Liver (tissue), 9 donors: ENCODE measurements around the gene SYT13. TPM values are rescaled to one million over a fixed set of nuclear protein-coding genes. Genes with fewer than 3 reads are reported as not detected.

Experiments used
- DNase-seq: peaks from one replicate; pipeline ENCODE4 v3.0.0-alpha.2; 2017; ENCODE audit warnings: low spot score
- H3K27ac ChIP-seq, 2 donors: one replicate each; pipeline ENCODE4 v1.7.0; 2013; ENCODE audit warnings: inconsistent platforms in 2 of 2, low read length in 2 of 2, control low read depth in 1 of 2, low read depth in 1 of 2, mild to moderate bottlenecking in 1 of 2
- H3K27me3 ChIP-seq, 4 donors: one replicate each; pipeline versions ENCODE4 v1.6.1 to v1.7.0; 2013; ENCODE audit warnings: low read length in 3 of 4, inconsistent platforms in 1 of 4, mild to moderate bottlenecking in 1 of 4, moderate library complexity in 1 of 4; ENCODE audit not compliant: control insufficient read depth in 4 of 4, insufficient read depth in 4 of 4
- H3K36me3 ChIP-seq, 4 donors: one replicate each; pipeline versions ENCODE4 v1.6.1 to v1.7.0; 2013; ENCODE audit warnings: low read length in 3 of 4, mild to moderate bottlenecking in 3 of 4, low read depth in 1 of 4, moderate library complexity in 1 of 4; ENCODE audit not compliant: control insufficient read depth in 4 of 4, insufficient read depth in 3 of 4
- H3K4me1 ChIP-seq, 4 donors: one replicate each; pipeline versions ENCODE4 v1.6.1 to v1.7.0; 2013; ENCODE audit warnings: low read length in 3 of 4, mild to moderate bottlenecking in 3 of 4, moderate library complexity in 1 of 4; ENCODE audit not compliant: control insufficient read depth in 4 of 4, insufficient read depth in 4 of 4
- H3K4me3 ChIP-seq, 3 donors: one replicate each; pipeline versions ENCODE4 v1.6.1 to v1.7.0; 2013; ENCODE audit warnings: low read length in 3 of 3, control low read depth in 1 of 3, low read depth in 1 of 3, mild to moderate bottlenecking in 1 of 3
- H3K9ac ChIP-seq, 2 donors: one replicate each; pipeline ENCODE4 v1.7.0; 2013; ENCODE audit warnings: low read length in 2 of 2, mild to moderate bottlenecking in 2 of 2, moderate library complexity in 2 of 2, control low read depth in 1 of 2, low read depth in 1 of 2
- H3K9me3 ChIP-seq, 4 donors: one replicate each; pipeline versions ENCODE4 v1.6.1 to v1.7.0; 2013; ENCODE audit warnings: low read length in 3 of 4; ENCODE audit not compliant: control insufficient read depth in 4 of 4
- ATF3 ChIP-seq: IDR thresholded peaks from 2 replicates; pipeline ENCODE4 v1.6.1; 2016; ENCODE audit warnings: antibody characterized with exemption
- EGR1 ChIP-seq, 2 donors: IDR thresholded peaks; 2 replicates each; pipeline ENCODE4 v1.6.1; 2016 to 2018; ENCODE audit warnings: antibody characterized with exemption in 2 of 2, low read depth in 2 of 2
- FOXA1 ChIP-seq: IDR thresholded peaks from 2 replicates; pipeline ENCODE4 v1.6.1; 2016; ENCODE audit warnings: antibody characterized with exemption
- FOXA2 ChIP-seq: IDR thresholded peaks from 2 replicates; pipeline ENCODE4 v1.6.1; 2016; ENCODE audit warnings: antibody characterized with exemption
- GABPA ChIP-seq, 2 donors: IDR thresholded peaks in 1 of 2; conservative IDR thresholded peaks in 1 of 2; 2 replicates each; pipeline ENCODE4 v1.6.1; 2016; ENCODE audit warnings: antibody characterized with exemption in 2 of 2, mild to moderate bottlenecking in 1 of 2, moderate library complexity in 1 of 2
- HNF4A ChIP-seq, 2 donors: conservative IDR thresholded peaks; 2 replicates each; pipeline ENCODE4 v1.6.1; 2016; ENCODE audit warnings: antibody characterized with exemption in 2 of 2, mild to moderate bottlenecking in 2 of 2
- RAD21 ChIP-seq, 2 donors: IDR thresholded peaks; 2 replicates each; pipeline ENCODE4 v1.6.1; 2016; ENCODE audit warnings: antibody characterized with exemption in 2 of 2, mild to moderate bottlenecking in 2 of 2
- RXRA ChIP-seq, 2 donors: IDR thresholded peaks; 2 replicates each; pipeline ENCODE4 v1.6.1; 2017 to 2018; ENCODE audit warnings: antibody characterized with exemption in 2 of 2, mild to moderate bottlenecking in 1 of 2
- WGBS: extraction: QIAGEN DNeasy Blood & Tissue Kit; methylation state at CpG from one replicate; pipeline ENCODE4 v1.1.7; 2013; 5-methylcytosine and 5-hydroxymethylcytosine counted together
- polyA plus RNA-seq, 2 donors: library from polyadenylated mRNA; stranded (reverse) in 1 of 2; unstranded in 1 of 2; fragments of 200-250 nt in 1 of 2; fragments of >200 nt in 1 of 2; fragmentation: Nextera tagmentation in 1 of 2; extraction: Ambion mirVana in 1 of 2; gene quantifications; one replicate each; pipeline versions ENCODE4 v1.2.1 to v1.2.3, GENCODE V29; 2013 to 2015
- total RNA-seq, 2 donors: library from RNA; depleted of rRNA; stranded (reverse); fragments of >200 nt; gene quantifications; one replicate each; pipeline ENCODE4 v1.2.3, GENCODE V29; 2014
- TF ChIP-seq, protein P1 (sequence below): IDR thresholded peaks from 2 replicates; pipeline ENCODE4 v1.6.1; 2016; ENCODE audit warnings: antibody characterized with exemption
- TF ChIP-seq, protein P2 (sequence below): IDR thresholded peaks from 2 replicates; pipeline ENCODE4 v1.6.1; 2016; ENCODE audit warnings: antibody characterized with exemption, mild to moderate bottlenecking
- TF ChIP-seq, protein P3 (sequence below): fragments of 150-350 bp; IDR thresholded peaks from 2 replicates; pipeline ENCODE4 v1.5.1; 2017; ENCODE audit warnings: improper control_type of control experiment, low read depth, low read length; ENCODE audit not compliant: missing input control
- donor health status: healthy.
- donor health status: healthy.
- donor health status: healthy.
- donor health status: healthy.
- donor health status: healthy.

The SYT13 gene
- total and polyA plus RNA-seq, 4 donors, result 0.05 to 0.33 (median 0.14) TPM

DNA sequence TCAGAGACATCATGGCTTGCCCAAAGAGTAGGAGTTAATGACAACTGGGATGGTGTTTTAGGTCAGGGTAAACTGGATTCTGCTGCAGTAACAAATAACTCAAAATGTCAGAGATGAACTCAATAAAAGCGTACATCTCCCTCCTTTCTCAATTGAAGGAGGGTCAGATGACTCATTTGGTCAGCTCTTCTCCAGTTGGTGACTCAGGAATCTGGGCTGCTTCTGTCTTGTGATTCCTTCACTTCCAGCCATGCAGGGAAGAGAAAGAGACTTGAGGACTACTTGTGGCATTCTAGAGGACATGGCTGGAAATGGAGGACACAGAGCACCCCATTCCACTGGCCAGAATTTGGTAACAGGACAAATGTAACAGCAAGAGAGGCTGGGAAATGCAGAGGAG, 3.2 kb upstream of the SYT13 start:
- Histone ChIP-seq H3K27me3 (peaks cover 0 to 26% (median 6%) of the 10 kb centered on the region in 4 donors), H3K4me1 (peaks cover 0 to 4% (median 2%) of the 10 kb centered on the region in 4 donors), H3K9ac (no peak overlapping the region), H3K9me3 (peaks cover 0 to 3% (median 1%) of the 10 kb centered on the region in 4 donors), H3K4me3 (no peak overlapping the region), H3K36me3 (no peaks in the 10 kb centered on the region), H3K27ac (no peak overlapping the region)
- no peak for TF ChIP-seq FOXA2
- TF ChIP-seq, protein P1, sequence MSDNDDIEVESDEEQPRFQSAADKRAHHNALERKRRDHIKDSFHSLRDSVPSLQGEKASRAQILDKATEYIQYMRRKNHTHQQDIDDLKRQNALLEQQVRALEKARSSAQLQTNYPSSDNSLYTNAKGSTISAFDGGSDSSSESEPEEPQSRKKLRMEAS, result no peak
- no peak for TF ChIP-seq HNF4A (conservative IDR thresholded peaks at IDR 0.05)
- TF ChIP-seq GABPA (IDR thresholded peaks at IDR 0.05 in 1 of 2, conservative IDR thresholded peaks at IDR 0.05 in 1 of 2), result no peak
- TF ChIP-seq, protein P2, sequence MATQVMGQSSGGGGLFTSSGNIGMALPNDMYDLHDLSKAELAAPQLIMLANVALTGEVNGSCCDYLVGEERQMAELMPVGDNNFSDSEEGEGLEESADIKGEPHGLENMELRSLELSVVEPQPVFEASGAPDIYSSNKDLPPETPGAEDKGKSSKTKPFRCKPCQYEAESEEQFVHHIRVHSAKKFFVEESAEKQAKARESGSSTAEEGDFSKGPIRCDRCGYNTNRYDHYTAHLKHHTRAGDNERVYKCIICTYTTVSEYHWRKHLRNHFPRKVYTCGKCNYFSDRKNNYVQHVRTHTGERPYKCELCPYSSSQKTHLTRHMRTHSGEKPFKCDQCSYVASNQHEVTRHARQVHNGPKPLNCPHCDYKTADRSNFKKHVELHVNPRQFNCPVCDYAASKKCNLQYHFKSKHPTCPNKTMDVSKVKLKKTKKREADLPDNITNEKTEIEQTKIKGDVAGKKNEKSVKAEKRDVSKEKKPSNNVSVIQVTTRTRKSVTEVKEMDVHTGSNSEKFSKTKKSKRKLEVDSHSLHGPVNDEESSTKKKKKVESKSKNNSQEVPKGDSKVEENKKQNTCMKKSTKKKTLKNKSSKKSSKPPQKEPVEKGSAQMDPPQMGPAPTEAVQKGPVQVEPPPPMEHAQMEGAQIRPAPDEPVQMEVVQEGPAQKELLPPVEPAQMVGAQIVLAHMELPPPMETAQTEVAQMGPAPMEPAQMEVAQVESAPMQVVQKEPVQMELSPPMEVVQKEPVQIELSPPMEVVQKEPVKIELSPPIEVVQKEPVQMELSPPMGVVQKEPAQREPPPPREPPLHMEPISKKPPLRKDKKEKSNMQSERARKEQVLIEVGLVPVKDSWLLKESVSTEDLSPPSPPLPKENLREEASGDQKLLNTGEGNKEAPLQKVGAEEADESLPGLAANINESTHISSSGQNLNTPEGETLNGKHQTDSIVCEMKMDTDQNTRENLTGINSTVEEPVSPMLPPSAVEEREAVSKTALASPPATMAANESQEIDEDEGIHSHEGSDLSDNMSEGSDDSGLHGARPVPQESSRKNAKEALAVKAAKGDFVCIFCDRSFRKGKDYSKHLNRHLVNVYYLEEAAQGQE, result no peak
- TF ChIP-seq FOXA1, result no peak
- DNase-seq, result no peak
- WGBS, result 73% methylated on average over 1 of the region's 1 CpG

DNA sequence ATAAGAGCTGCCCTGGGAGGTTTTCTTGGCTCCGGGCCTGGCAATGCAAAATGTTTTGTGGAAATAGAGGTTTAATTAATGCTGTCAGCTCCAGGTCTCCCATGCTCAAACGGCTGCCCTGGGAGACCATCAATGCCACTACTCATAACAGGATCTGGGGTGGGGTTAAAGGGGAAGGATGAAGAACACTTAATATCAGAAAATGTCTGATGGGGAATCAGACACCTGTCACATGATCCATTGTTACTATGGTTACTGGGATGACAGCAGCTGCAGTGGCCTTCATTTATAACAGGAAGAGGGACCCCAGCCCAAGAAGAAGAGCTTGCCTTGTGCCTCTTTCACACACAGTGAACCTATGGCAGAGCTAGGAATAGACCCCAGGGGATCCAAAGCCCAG, 2.2 kb upstream of the SYT13 start:
- H3K4me1 ChIP-seq, result peaks cover 0 to 4% (median 2%) of the 10 kb centered on the region in 4 donors
- DNase-seq, result no peak
- H3K4me3 ChIP-seq, result no peak overlapping the region
- TF ChIP-seq, protein P1, result no peak
- TF ChIP-seq RAD21 (IDR thresholded peaks at IDR 0.05) (no peak), ATF3 (no peak), GABPA (IDR thresholded peaks at IDR 0.05 in 1 of 2, conservative IDR thresholded peaks at IDR 0.05 in 1 of 2) (no peak), EGR1 (IDR thresholded peaks at IDR 0.05; ENCODE audit: low read depth in 2 of 2) (no peak), FOXA1 (no peak), RXRA (IDR thresholded peaks at IDR 0.05) (no peak)
- TF ChIP-seq, protein P3, sequence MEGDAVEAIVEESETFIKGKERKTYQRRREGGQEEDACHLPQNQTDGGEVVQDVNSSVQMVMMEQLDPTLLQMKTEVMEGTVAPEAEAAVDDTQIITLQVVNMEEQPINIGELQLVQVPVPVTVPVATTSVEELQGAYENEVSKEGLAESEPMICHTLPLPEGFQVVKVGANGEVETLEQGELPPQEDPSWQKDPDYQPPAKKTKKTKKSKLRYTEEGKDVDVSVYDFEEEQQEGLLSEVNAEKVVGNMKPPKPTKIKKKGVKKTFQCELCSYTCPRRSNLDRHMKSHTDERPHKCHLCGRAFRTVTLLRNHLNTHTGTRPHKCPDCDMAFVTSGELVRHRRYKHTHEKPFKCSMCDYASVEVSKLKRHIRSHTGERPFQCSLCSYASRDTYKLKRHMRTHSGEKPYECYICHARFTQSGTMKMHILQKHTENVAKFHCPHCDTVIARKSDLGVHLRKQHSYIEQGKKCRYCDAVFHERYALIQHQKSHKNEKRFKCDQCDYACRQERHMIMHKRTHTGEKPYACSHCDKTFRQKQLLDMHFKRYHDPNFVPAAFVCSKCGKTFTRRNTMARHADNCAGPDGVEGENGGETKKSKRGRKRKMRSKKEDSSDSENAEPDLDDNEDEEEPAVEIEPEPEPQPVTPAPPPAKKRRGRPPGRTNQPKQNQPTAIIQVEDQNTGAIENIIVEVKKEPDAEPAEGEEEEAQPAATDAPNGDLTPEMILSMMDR, result no peak
- TF ChIP-seq, protein P2, result no peak
- no peak overlapping the region for H3K9ac ChIP-seq
- H3K36me3 ChIP-seq, result no peaks in the 10 kb centered on the region
- peaks cover 0 to 3% (median 1%) of the 10 kb centered on the region in 4 donors for H3K9me3 ChIP-seq
- H3K27ac ChIP-seq, result no peak overlapping the region
- WGBS, result 63% methylated on average over 2 of the region's 2 CpGs
- peaks cover 0 to 26% (median 6%) of the 10 kb centered on the region in 4 donors for H3K27me3 ChIP-seq
